SK-N-SH (cell line): ENCODE results near the gene NIT1. TPM values are rescaled to one million over a fixed set of nuclear protein-coding genes. Genes with fewer than 3 reads are reported as not detected.

Experiments
- CTCF ChIA-PET: fragments of 300-600, 350-600 bp; formaldehyde crosslinking; extraction: SDS; loops from one replicate; lab custom pipeline; 2021; lab: Yijun Ruan, JAX
- POLR2A ChIA-PET: fragments of 350-600 bp; sonication (Branson Sonifier 250); formaldehyde crosslinking; extraction: SDS; loops from one replicate; lab custom pipeline; 2020; ENCODE audit warnings: antibody characterized with exemption, inconsistent platforms; lab: Yijun Ruan, JAX
- DNase-seq: peaks from one replicate; pipeline ENCODE4 v3.0.0; 2012
- H2AFZ ChIP-seq: fragments of 200-600 bp; sonication (generic); 2 replicates; pipeline ENCODE4 v1.8.1; 2016; ENCODE audit warnings: antibody characterized with exemption, mild to moderate bottlenecking, low read depth
- H3F3A ChIP-seq: fragments of 200-600 bp; sonication (generic); replicated peaks from 2 replicates; pipeline ENCODE3; 2016; ENCODE audit warnings: antibody characterized with exemption, mild to moderate bottlenecking; ENCODE audit not compliant: insufficient read depth
- H3K27ac ChIP-seq, 2 experiments: fragments of 200-500 bp in 1 of 2; fragments of 200-600 bp in 1 of 2; sonication (Bioruptor generic) in 1 of 2; sonication (generic), shearing (Covaris generic) in 1 of 2; 2 replicates each; pipeline versions ENCODE4 v1.5.1 to v1.6.1; 2014 to 2016; ENCODE audit warnings: low read depth in 2 of 2, inconsistent platforms in 1 of 2, low read length in 1 of 2, mild to moderate bottlenecking in 1 of 2, mixed read lengths in 1 of 2
- H3K27me3 ChIP-seq: fragments of 200-600 bp; sonication (generic), shearing (Covaris generic); 2 replicates; pipeline ENCODE4 v1.6.1; 2016; ENCODE audit warnings: mixed run types; ENCODE audit not compliant: insufficient read depth
- H3K36me3 ChIP-seq, 2 experiments: fragments of 200-500 bp in 1 of 2; fragments of 200-600 bp in 1 of 2; sonication (Bioruptor generic) in 1 of 2; sonication (generic) in 1 of 2; replicated peaks in 1 of 2; 2 replicates each; pipeline versions ENCODE3 to v1.5.1; 2014 to 2016; ENCODE audit warnings: low read length in 1 of 2, mild to moderate bottlenecking in 1 of 2; ENCODE audit not compliant: insufficient read depth in 2 of 2, control insufficient read depth in 1 of 2
- H3K4me1 ChIP-seq, 2 experiments: fragments of 200-500 bp in 1 of 2; fragments of 200-600 bp in 1 of 2; sonication (Bioruptor generic) in 1 of 2; sonication (generic), shearing (Covaris generic) in 1 of 2; 2 replicates each; pipeline versions ENCODE4 v1.5.1 to v1.6.1; 2014 to 2016; ENCODE audit warnings: low read depth in 1 of 2, low read length in 1 of 2, mixed run types in 1 of 2; ENCODE audit not compliant: insufficient read depth in 2 of 2, control insufficient read depth in 1 of 2
- H3K4me2 ChIP-seq: fragments of 200-600 bp; sonication (generic), shearing (Covaris generic); 2 replicates; pipeline ENCODE4 v1.6.1; 2017; ENCODE audit warnings: mixed run types
- H3K4me3 ChIP-seq, 2 experiments: fragments of 200-500 bp in 1 of 2; fragments of 200-600 bp in 1 of 2; sonication (Bioruptor generic) in 1 of 2; sonication (generic), shearing (Covaris generic) in 1 of 2; 2 replicates each; pipeline versions ENCODE4 v1.5.1 to v1.8.1; 2014 to 2016; ENCODE audit warnings: low read depth in 2 of 2, inconsistent platforms in 1 of 2, low read length in 1 of 2, mild to moderate bottlenecking in 1 of 2, mixed read lengths in 1 of 2, moderate library complexity in 1 of 2
- H3K79me2 ChIP-seq: fragments of 200-600 bp; sonication (generic); 2 replicates; pipeline ENCODE4 v1.8.1; 2017; ENCODE audit warnings: mild to moderate bottlenecking; ENCODE audit not compliant: insufficient read depth
- H3K9ac ChIP-seq: fragments of 200-600 bp; sonication (generic); 2 replicates; pipeline ENCODE4 v1.6.1; 2017; ENCODE audit warnings: mixed run types
- H3K9me2 ChIP-seq: fragments of 200-600 bp; sonication (generic); 2 replicates; pipeline ENCODE4 v1.6.1; 2017; ENCODE audit warnings: mixed run types
- H3K9me3 ChIP-seq: fragments of 200-600 bp; sonication (generic); 2 replicates; pipeline ENCODE4 v1.6.1; 2017; ENCODE audit warnings: mixed run types, mild to moderate bottlenecking, moderate library complexity
- H4K20me1 ChIP-seq: fragments of 200-600 bp; sonication (generic); 2 replicates; pipeline ENCODE4 v1.6.1; 2017; ENCODE audit warnings: mild to moderate bottlenecking, mixed run types; ENCODE audit not compliant: insufficient read depth
- CHD2 ChIP-seq: fragments of 150-350 bp; IDR thresholded peaks from 2 replicates; pipeline ENCODE4 v1.6.1; 2018; ENCODE audit warnings: low read length; ENCODE audit not compliant: partially characterized antibody
- CTCF ChIP-seq: fragments of 200-600 bp; sonication (generic); IDR thresholded peaks from 2 replicates; pipeline ENCODE4 v1.6.1; 2017; ENCODE audit warnings: antibody characterized with exemption, mild to moderate bottlenecking, moderate library complexity
- ELF1 ChIP-seq: IDR thresholded peaks from 2 replicates; pipeline ENCODE4 v1.4.0; 2012
- EP300 ChIP-seq, 2 experiments: IDR thresholded peaks; 2 replicates each; pipeline versions ENCODE4 v1.4.0 to v1.6.1; 2012; ENCODE audit warnings: borderline replicate concordance in 1 of 2, low read depth in 1 of 2, low read length in 1 of 2
- EZH2phosphoT487 ChIP-seq: fragments of 200-600 bp; sonication (generic); IDR thresholded peaks from 2 replicates; pipeline ENCODE4 v1.6.1; 2017; ENCODE audit warnings: low read depth, mixed run types, mild to moderate bottlenecking, antibody characterized with exemption, moderate library complexity, borderline replicate concordance
- GABPA ChIP-seq: IDR thresholded peaks from 2 replicates; pipeline ENCODE4 v1.4.0; 2012; ENCODE audit warnings: low read depth, mild to moderate bottlenecking
- GATA2 ChIP-seq: sonication (generic); formaldehyde crosslinking; IDR thresholded peaks from 2 replicates; pipeline ENCODE4 v1.5.0; 2020; ENCODE audit warnings: mild to moderate bottlenecking, missing genetic modification reagents
- JUND ChIP-seq: IDR thresholded peaks from 2 replicates; pipeline ENCODE4 v1.4.0; 2012
- MAX ChIP-seq: IDR thresholded peaks from 2 replicates; pipeline ENCODE4 v1.4.0; 2012; ENCODE audit warnings: low read depth
- MEF2A ChIP-seq: IDR thresholded peaks from 2 replicates; pipeline ENCODE4 v1.4.0; 2012; ENCODE audit warnings: low read depth, borderline replicate concordance
- NRF1 ChIP-seq: IDR thresholded peaks from 2 replicates; pipeline ENCODE4 v1.6.1; 2012; ENCODE audit warnings: low read depth, mild to moderate bottlenecking, low read length
- RCOR1 ChIP-seq: fragments of 150-350 bp; IDR thresholded peaks from 2 replicates; pipeline ENCODE4 v1.6.1; 2017; ENCODE audit warnings: antibody characterized with exemption, low read length
- RFX5 ChIP-seq: IDR thresholded peaks from 2 replicates; pipeline ENCODE4 v1.6.1; 2012; ENCODE audit warnings: mild to moderate bottlenecking, improper control_type of control experiment, low read length
- RXRA ChIP-seq: IDR thresholded peaks from 2 replicates; pipeline ENCODE4 v1.4.0; 2012; ENCODE audit warnings: low read depth, mild to moderate bottlenecking, borderline replicate concordance
- TAF1 ChIP-seq: IDR thresholded peaks from 2 replicates; pipeline ENCODE4 v1.6.1; 2012; ENCODE audit warnings: low read depth, mild to moderate bottlenecking, low read length, moderate library complexity, borderline replicate concordance
- TCF12 ChIP-seq: IDR thresholded peaks from 2 replicates; pipeline ENCODE4 v1.4.0; 2012
- USF2 ChIP-seq: fragments of 150-350 bp; IDR thresholded peaks from 2 replicates; pipeline ENCODE4 v1.6.1; 2017; ENCODE audit warnings: antibody characterized with exemption, low read length, low read depth, borderline replicate concordance
- ZBTB33 ChIP-seq: IDR thresholded peaks from 2 replicates; pipeline ENCODE4 v1.4.0; 2012; ENCODE audit warnings: low read depth, borderline replicate concordance
- WGBS: methylation state at CpG from one replicate; pipeline ENCODE4 v1.1.6; 2017; ENCODE audit warnings: low lambda C conversion rate; 5-methylcytosine and 5-hydroxymethylcytosine counted together
- polyA plus RNA-seq, 3 experiments: library from polyadenylated mRNA; depleted of rRNA; stranded (reverse); fragments of >200 nt; gene quantifications; 2 replicates each; pipeline ENCODE4 v1.2.3, GENCODE V29; 2012

Gene NIT1
- polyA plus RNA-seq, 1 of the 3 experiments (the other 2 are of a cell fraction), result 38.7 TPM

- CTCF ChIA-PET, result interaction anchor here (1.1 to 22.7 kb wide), 2 partner anchors 10 to 116 kb away, joined by 3 to 198 read pairs; partner anchors contain the start of genes KLHDC9 and NDUFS2
- POLR2A ChIA-PET, result no interaction called here
- Histone ChIP-seq H4K20me1 (no peaks in the 10 kb centered on the region), H3K4me3 (no peak overlapping the region)
- TF ChIP-seq MEF2A (no peak), MAX (no peak), TAF1 (no peak), RXRA (no peak), RFX5 (no peak), GATA2 (CRISPR knock-in tag) (no peak), CHD2 (no peak), RCOR1 (no peak), ELF1 (no peak), TCF12 (no peak), EZH2phosphoT487 (no peak), NRF1 (no peak), GABPA (no peak), JUND (no peak), CTCF (no peak), ZBTB33 (no peak), USF2 (no peak), EP300 (IDR thresholded peaks at IDR 0.05; ENCODE audit: borderline replicate concordance in 1 of 2, low read depth in 1 of 2, low read length in 1 of 2) (no peak)
- TF ChIP-seq, all 33 proteins: peak for 0
- Histone ChIP-seq H3K9me2 (no peaks in the 10 kb centered on the region), H3K4me1 (peaks cover 8 to 13% of the 10 kb centered on the region in 2 experiments; a peak in 2 of 4 replicates), H3F3A (no peaks in the 10 kb centered on the region), H3K9ac (no peak overlapping the region), H3K4me2 (no peak overlapping the region), H3K27me3 (no peaks in the 10 kb centered on the region), H3K27ac (no peak overlapping the region), H3K9me3 (no peaks in the 10 kb centered on the region), H3K79me2 (no peaks in the 10 kb centered on the region), H3K36me3 (no peaks in the 10 kb centered on the region), H2AFZ (no peak overlapping the region)
- WGBS, result 72% methylated on average over 4 of the region's 4 CpGs
- DNase-seq, result no peak
Measured at GRCh38 chr1:161086457-161086856, 31.4 kb upstream of the NIT1 start.
